GM12874 (cell line): ENCODE results near the gene PPP1R15B.

Source experiments
- TF ChIP-seq, protein P1 (sequence below): IDR thresholded peaks from 2 replicates; pipeline ENCODE4 v1.5.1; 2011; ENCODE audit warnings: low read depth, mild to moderate bottlenecking, control low read depth, low read length, moderate library complexity; ENCODE audit not compliant: insufficient read depth

Gene PPP1R15B

DNA sequence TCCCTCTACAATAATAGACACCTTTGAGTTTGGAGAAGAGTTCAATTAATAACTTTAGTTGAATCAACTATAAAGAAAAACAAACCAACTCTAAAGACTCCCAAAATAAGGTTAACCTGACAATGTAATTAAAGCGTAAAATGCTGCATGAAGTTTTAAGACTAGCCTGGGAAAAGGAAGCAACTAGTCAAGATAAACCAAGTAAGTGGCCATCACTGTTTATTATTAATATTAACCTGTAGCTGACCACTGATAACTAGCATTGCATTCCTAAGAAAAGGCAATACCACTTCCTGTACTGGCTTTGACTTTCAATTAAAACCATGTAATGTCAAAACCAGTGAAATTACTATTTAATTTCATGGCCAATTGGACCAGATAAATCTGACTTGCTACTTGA lies 3.0 kb downstream of the PPP1R15B start:
- TF ChIP-seq, protein P1, sequence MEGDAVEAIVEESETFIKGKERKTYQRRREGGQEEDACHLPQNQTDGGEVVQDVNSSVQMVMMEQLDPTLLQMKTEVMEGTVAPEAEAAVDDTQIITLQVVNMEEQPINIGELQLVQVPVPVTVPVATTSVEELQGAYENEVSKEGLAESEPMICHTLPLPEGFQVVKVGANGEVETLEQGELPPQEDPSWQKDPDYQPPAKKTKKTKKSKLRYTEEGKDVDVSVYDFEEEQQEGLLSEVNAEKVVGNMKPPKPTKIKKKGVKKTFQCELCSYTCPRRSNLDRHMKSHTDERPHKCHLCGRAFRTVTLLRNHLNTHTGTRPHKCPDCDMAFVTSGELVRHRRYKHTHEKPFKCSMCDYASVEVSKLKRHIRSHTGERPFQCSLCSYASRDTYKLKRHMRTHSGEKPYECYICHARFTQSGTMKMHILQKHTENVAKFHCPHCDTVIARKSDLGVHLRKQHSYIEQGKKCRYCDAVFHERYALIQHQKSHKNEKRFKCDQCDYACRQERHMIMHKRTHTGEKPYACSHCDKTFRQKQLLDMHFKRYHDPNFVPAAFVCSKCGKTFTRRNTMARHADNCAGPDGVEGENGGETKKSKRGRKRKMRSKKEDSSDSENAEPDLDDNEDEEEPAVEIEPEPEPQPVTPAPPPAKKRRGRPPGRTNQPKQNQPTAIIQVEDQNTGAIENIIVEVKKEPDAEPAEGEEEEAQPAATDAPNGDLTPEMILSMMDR, result no peak

GRCh38 chr1:204408074-204408507 lies 3.5 kb downstream of the PPP1R15B start:
- TF ChIP-seq, protein P1, result no peak

DNA sequence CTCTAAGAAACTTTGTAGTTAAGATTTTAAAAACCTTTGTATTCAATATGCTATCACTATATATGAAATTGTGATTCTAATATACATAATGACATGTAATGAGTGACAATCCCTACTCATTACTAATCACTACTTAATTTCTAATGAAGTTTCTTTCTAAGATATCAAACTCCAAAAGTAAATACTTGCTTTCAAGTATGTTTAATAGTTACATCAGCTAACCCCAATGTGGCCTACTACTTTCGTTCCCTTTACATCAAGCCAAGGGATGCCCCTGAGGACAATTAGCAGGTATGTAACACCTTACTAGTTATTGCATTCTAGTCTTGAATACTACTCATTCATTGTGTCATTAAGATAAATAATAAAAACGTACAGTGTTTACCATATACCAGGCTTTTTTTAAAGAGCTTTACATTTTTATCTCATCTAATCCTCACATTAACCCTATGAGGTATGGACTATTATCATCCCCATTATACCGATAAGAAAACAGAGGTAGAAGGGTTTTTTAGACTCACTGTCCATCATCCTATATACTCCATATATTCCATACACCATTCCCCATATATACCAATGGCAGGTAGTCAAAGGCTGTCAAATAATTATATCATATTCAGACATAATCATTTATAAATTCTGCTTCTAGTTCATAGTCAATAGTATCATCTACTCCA lies 4.2 kb downstream of the PPP1R15B start:
- TF ChIP-seq, protein P1, result no peak

GRCh38 chr1:204406621-204407020 lies 5.0 kb downstream of the PPP1R15B start:
- TF ChIP-seq, protein P1, result no peak

GRCh38 chr1:204405988-204406387 lies 5.6 kb downstream of the PPP1R15B start:
- TF ChIP-seq, protein P1, result no peak

DNA sequence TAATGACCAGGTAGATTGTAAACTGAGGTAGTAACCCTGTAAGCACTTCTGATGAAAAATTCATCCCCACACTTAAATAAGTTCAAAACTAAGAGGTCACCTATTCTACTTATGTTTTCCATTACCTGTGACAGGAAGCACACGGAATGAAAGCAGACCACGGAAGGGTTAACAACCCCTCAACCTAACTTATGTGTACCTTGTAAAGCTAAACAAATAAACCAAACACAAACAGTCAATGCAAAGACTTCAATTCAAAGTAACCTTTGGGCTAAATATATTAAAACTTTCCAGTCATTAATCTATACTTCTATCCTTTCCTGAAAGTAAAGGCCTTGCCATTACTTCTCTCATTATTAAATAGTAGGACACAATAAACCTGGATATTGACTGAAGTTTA lies 7.0 kb downstream of the PPP1R15B start:
- TF ChIP-seq, protein P1, result no peak

GRCh38 chr1:204402391-204402790 lies 9.2 kb downstream of the PPP1R15B start:
- TF ChIP-seq, protein P1, result no peak
